NCI-H1417 treated with DMSO at 0.1 percent for 48 hours (cell line): ENCODE results near the gene COLEC12.

Source experiments
- DNase-seq: peaks from one replicate; lab custom pipeline; 2025; lab: John Stamatoyannopoulos, UW

COLEC12 gene

GRCh38 chr18:362311-363290, 137.9 kb downstream of the COLEC12 start:
- no peak for DNase-seq

- no peak for DNase-seq
Observed at GRCh38 chr18:361941-362310, 138.6 kb downstream of the COLEC12 start.

GRCh38 chr18:361100-361732, 139.3 kb downstream of the COLEC12 start:
- DNase-seq = no peak

GRCh38 chr18:360676-361075, 139.8 kb downstream of the COLEC12 start:
- no peak for DNase-seq

- DNase-seq = no peak
Observed at GRCh38 chr18:356778-357177, 143.7 kb downstream of the COLEC12 start.

GRCh38 chr18:355678-356077, 144.8 kb downstream of the COLEC12 start:
- DNase-seq = no peak

- no peak for DNase-seq
Observed at GRCh38 chr18:354471-354870, 146.0 kb downstream of the COLEC12 start.

- no peak for DNase-seq
Observed at GRCh38 chr18:354003-354402, 146.5 kb downstream of the COLEC12 start.

GRCh38 chr18:352438-352837, 148.1 kb downstream of the COLEC12 start:
- no peak for DNase-seq

GRCh38 chr18:350953-351572, 149.4 kb downstream of the COLEC12 start:
- DNase-seq = no peak

- no peak for DNase-seq
Observed at GRCh38 chr18:346600-346999, 153.9 kb downstream of the COLEC12 start.

- no peak for DNase-seq
Observed at GRCh38 chr18:341102-341501, 159.4 kb downstream of the COLEC12 start.

- DNase-seq = no peak
Observed at GRCh38 chr18:340044-340443, 160.5 kb downstream of the COLEC12 start.

GRCh38 chr18:339200-339599, 161.3 kb downstream of the COLEC12 start:
- DNase-seq = no peak

GRCh38 chr18:336713-337112, 163.8 kb downstream of the COLEC12 start:
- no peak for DNase-seq

GRCh38 chr18:335733-336132, 164.8 kb downstream of the COLEC12 start:
- DNase-seq = no peak

GRCh38 chr18:334575-335132, 165.8 kb downstream of the COLEC12 start:
- DNase-seq = no peak

- no peak for DNase-seq
Observed at GRCh38 chr18:332721-333510, 167.6 kb downstream of the COLEC12 start.

- no peak for DNase-seq
Observed at GRCh38 chr18:332007-332406, 168.5 kb downstream of the COLEC12 start.

GRCh38 chr18:331221-331821, 169.2 kb downstream of the COLEC12 start:
- no peak for DNase-seq

GRCh38 chr18:328928-329327, 171.6 kb downstream of the COLEC12 start:
- no peak for DNase-seq
